GM06990 (cell line): Measurements from ENCODE around the gene SLC8A2.

Experiments
- DNase-seq: peaks from one replicate; pipeline ENCODE4 v3.0.0-alpha.2; 2011; ENCODE audit not compliant: insufficient read length; ENCODE audit errors: extremely low read depth
- H3K27me3 ChIP-seq: replicated peaks from 2 replicates; pipeline ENCODE4 v1.6.0; 2011; ENCODE audit warnings: low read length; ENCODE audit not compliant: control insufficient read depth, insufficient read depth
- H3K36me3 ChIP-seq: 2 replicates; pipeline ENCODE4 v1.5.1; 2011; ENCODE audit warnings: low read length; ENCODE audit not compliant: control insufficient read depth, insufficient read depth
- H3K4me3 ChIP-seq: replicated peaks from 2 replicates; pipeline ENCODE4 v1.5.1; 2011; ENCODE audit warnings: low read depth, mild to moderate bottlenecking, control low read depth, low read length
- TF ChIP-seq, protein P1 (sequence below): IDR thresholded peaks from 2 replicates; pipeline ENCODE4 v1.5.1; 2011; ENCODE audit warnings: low read length, control low read depth, mild to moderate bottlenecking, inconsistent platforms; ENCODE audit not compliant: insufficient read depth, poor library complexity, severe bottlenecking

The SLC8A2 gene

GRCh38 chr19:47418692-47419029 lies 53.0 kb downstream of the SLC8A2 start:
- Histone ChIP-seq H3K4me3 (no peak overlapping the region), H3K36me3 (no peaks in the 10 kb centered on the region), H3K27me3 (peaks cover 16% of the 10 kb centered on the region)
- TF ChIP-seq, protein P1, sequence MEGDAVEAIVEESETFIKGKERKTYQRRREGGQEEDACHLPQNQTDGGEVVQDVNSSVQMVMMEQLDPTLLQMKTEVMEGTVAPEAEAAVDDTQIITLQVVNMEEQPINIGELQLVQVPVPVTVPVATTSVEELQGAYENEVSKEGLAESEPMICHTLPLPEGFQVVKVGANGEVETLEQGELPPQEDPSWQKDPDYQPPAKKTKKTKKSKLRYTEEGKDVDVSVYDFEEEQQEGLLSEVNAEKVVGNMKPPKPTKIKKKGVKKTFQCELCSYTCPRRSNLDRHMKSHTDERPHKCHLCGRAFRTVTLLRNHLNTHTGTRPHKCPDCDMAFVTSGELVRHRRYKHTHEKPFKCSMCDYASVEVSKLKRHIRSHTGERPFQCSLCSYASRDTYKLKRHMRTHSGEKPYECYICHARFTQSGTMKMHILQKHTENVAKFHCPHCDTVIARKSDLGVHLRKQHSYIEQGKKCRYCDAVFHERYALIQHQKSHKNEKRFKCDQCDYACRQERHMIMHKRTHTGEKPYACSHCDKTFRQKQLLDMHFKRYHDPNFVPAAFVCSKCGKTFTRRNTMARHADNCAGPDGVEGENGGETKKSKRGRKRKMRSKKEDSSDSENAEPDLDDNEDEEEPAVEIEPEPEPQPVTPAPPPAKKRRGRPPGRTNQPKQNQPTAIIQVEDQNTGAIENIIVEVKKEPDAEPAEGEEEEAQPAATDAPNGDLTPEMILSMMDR, result no peak
- DNase-seq, result no peak

GRCh38 chr19:47417746-47418691 lies 53.7 kb downstream of the SLC8A2 start:
- DNase-seq, result no peak
- TF ChIP-seq, protein P1, result no peak
- no peak overlapping the region for H3K4me3 ChIP-seq

GRCh38 chr19:47417107-47417745 lies 54.5 kb downstream of the SLC8A2 start:
- TF ChIP-seq, protein P1, result no peak
- no peaks in the 10 kb centered on the region for H3K36me3 ChIP-seq
- no peak for DNase-seq
- H3K4me3 ChIP-seq, result no peak overlapping the region
- H3K27me3 ChIP-seq, result peaks cover 16% of the 10 kb centered on the region

More at GRCh38 chr19:47417746-47418691, 53.7 kb downstream of the SLC8A2 start:
- Histone ChIP-seq H3K36me3 (no peaks in the 10 kb centered on the region), H3K27me3 (peaks cover 16% of the 10 kb centered on the region)

- Histone ChIP-seq H3K27me3 (peaks cover 16% of the 10 kb centered on the region), H3K36me3 (no peaks in the 10 kb centered on the region), H3K4me3 (no peak overlapping the region)
- TF ChIP-seq, protein P1, result no peak
- DNase-seq, result no peak
Measured at GRCh38 chr19:47416643-47416985, 55.1 kb downstream of the SLC8A2 start.

DNA sequence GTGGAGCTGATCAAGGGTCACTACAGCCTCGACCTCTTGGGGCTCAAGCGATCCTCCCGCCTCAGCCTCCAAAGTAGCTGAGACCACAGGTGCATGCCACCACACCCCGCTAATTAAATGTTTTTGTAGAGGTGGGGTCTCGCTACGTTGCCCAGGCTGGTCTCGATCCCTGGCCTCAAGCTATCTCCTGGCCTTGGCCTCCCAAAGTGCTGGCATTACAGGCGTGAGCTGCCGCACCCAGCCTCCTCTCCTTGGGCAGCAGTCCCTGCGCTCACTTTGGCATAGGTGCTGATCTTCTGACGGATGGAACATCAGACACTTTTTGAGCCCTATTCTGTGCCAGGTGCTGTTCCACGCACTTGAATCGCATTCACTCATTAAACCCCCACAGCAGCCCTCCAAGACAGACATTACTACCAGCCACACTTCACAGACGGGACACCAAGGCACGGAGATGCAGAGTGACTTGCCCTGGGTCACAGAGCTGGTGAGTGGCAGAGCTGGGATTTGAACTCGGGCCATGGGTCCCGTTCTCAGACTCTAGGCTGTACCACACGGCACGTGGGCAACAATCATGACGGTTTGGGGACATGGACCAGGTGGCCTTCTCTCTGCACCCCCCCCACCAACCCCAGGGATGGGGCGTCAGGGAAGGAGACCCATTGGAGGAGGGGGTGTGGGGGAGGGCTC lies 55.6 kb downstream of the SLC8A2 start:
- TF ChIP-seq, protein P1, result no peak
- no peaks in the 10 kb centered on the region for H3K36me3 ChIP-seq
- no peak for DNase-seq
- H3K27me3 ChIP-seq, result peaks cover 14% of the 10 kb centered on the region
- no peak overlapping the region for H3K4me3 ChIP-seq
